GM18951 (cell line): ENCODE measurements around the gene BCAS4.

Source experiments
- POLR2A ChIP-seq: IDR thresholded peaks from 4 replicates; pipeline ENCODE4 v1.6.1; 2011; ENCODE audit warnings: mild to moderate bottlenecking; ENCODE audit not compliant: insufficient read length, insufficient read depth; ENCODE audit errors: extremely low read depth
- in situ Hi-C: fragments of 300-500 bp; cut with MboI; formaldehyde crosslinking; loops from one replicate; pipeline ENCODE4 v1.12.0; 2022; ENCODE audit warnings: low sequenced_read_pairs, mixed read lengths, inconsistent platforms; ENCODE audit not compliant: unreplicated experiment

The BCAS4 gene

DNA sequence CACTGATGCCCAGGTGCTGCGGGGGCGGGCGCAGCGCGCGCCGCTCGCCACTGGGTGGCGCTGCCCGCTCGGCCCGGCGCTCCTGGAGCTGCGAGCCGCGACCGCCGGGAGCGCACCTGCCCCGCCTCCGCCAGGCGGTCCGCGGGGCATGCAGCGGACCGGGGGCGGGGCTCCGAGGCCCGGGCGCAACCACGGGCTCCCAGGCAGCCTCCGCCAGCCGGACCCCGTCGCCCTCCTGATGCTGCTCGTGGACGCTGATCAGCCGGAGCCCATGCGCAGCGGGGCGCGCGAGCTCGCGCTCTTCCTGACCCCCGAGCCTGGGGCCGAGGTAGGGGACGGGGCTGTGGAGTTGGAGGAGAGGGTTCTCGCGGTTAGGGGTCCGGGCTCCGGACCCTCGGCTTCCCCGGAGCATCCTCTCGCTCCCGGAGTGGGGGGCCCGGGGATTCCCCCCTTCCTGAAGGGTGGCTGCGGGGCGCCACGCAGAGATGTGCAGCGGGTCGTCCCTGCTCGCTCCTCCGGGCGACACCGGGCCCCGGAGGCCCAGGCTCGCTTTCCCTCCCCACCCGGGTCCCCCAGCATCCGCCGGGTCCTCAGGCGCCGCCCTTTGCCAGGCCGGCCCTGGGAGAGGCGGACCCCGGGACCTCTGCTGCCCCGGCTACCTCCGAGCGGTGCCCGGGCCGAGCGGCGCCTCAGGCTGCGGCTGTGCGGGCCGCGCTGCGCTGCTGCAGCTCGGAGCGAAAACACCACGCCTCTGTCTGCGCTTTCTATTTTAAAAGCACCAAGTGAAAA, at the start of gene BCAS4:
BCAS4 (plus strand) TSS at position 216 of the 789 bp plus-strand sequence; CDS start at position 239, 23 bp downstream.
- in situ Hi-C loops: loop anchor here (25.0 kb wide), 1 partner anchor 517 kb away; no protein-coding TSS in a partner anchor

GRCh38 chr20:50745634-50746137, 49.2 kb upstream of the BCAS4 start:
- in situ Hi-C loops: no loop called here
- no peak for TF ChIP-seq POLR2A

More for the DNA sequence above, at the start of gene BCAS4:
- TF ChIP-seq POLR2A: peak; percentile 80

GRCh38 chr20:50746138-50746940, 48.5 kb upstream of the BCAS4 start:
- no peak for TF ChIP-seq POLR2A
- in situ Hi-C loops: no loop called here

DNA sequence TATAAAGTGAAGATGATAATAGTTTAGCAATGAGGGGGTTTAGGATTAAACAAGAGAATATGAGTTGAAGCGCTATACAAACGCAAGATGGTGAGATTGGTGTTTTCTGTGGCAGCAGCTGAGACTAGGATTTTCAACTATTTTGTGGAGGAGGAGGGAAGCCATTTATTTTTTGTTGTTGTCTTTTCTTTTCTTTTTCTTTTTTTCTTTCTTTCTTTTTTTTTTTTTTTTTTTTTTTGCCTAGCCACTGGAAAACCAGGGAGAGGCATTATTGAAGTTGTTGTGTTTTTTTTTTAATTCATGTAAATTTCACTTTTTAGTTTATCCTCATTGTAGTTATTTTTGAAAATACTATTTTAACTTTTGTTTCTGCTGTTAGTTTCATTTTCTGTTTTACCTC, 47.6 kb upstream of the BCAS4 start:
- TF ChIP-seq POLR2A: no peak
- in situ Hi-C loops: no loop called here

DNA sequence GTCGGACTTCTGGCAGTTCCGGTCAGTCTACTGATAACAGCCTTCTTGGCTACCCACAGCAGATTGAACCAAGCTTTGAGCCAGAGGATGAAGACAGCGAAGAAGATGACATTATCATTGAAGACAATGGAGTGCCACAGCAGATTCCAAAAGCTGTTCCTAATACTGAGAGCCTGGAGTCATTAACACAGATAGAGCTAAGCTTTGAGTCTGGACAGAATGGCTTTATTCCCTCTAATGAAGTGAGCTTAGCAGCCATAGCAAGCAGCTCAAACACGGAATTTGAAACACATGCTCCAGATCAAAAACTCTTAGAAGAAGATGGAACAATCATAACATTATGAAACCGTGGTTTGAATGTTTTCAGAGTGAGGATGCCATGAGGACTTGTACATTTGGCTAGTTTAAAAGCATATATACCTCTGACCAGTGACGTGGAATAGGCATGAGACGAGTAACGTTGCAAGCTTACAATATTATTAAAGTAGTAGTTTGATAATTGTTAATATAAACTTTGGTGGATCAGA, 44.7 kb upstream of the BCAS4 start:
- in situ Hi-C loops: no loop called here
- no peak for TF ChIP-seq POLR2A

- in situ Hi-C loops: no loop called here
- no peak for TF ChIP-seq POLR2A
These were observed 41.7 kb upstream of the BCAS4 start for GRCh38 chr20:50753152-50753551.

GRCh38 chr20:50754420-50754819, 40.4 kb upstream of the BCAS4 start:
- in situ Hi-C loops: no loop called here
- TF ChIP-seq POLR2A: no peak

DNA sequence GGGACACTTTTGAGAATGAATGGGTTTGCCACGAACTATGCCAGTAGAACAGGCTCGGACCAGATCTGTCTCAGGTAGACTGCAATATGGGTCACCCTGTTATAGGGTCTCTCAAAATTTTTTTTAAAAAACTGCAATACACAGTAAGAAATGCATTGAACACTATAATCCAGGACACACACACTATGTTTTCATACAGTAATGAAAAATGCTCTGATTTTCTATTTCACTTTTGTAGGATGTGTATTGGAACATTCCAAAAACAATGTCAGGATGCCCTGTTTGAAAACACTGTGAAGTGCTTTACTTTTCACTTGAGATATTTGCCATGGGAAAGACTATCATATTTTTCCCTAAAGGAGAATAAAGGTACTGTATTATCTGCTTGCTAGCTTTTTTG, 38.4 kb upstream of the BCAS4 start:
- TF ChIP-seq POLR2A: no peak
- in situ Hi-C loops: no loop called here

DNA sequence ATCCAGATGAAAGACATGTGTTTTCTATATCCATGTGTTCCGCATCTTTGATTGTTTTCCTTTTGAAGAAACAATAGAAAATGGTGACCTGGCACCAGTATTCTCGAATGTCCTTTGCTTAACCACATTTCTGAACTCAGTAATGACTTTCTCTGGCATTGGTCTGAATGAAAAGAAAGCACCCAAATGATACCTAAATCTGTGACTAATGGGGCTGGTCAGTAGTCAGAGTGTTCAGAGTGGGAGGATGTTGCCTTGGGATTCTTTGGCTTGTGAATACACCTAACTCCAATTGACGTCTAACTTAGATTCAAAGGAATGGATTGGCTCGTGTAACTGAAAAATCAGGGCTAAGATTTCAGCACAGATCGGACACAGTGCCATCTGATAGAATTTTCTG, 36.4 kb upstream of the BCAS4 start:
- in situ Hi-C loops: no loop called here
- no peak for TF ChIP-seq POLR2A

- in situ Hi-C loops: no loop called here
These were observed 35.9 kb upstream of the BCAS4 start for GRCh38 chr20:50758992-50759391.

DNA sequence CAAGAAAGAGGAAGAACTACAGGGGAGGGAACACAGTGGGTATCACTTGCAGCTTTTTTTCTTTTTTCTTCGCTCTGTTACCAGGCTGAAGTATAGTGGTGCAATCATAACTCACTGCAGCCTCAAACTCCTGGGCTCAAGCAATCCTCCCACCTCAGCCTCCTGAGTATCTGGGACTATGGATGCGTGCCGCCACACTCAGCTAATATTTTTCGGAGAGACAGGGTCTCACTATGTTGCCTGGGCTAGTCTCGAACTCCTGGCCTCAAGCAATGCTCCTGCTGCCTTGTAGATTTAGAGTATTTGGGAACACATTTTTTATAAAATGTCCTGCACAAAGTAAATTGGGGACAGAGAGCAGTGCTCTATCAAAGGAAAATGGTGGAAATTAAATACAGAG, 35.2 kb upstream of the BCAS4 start:
- TF ChIP-seq POLR2A: no peak
- in situ Hi-C loops: no loop called here

More at GRCh38 chr20:50758992-50759391, 35.9 kb upstream of the BCAS4 start:
- no peak for TF ChIP-seq POLR2A

DNA sequence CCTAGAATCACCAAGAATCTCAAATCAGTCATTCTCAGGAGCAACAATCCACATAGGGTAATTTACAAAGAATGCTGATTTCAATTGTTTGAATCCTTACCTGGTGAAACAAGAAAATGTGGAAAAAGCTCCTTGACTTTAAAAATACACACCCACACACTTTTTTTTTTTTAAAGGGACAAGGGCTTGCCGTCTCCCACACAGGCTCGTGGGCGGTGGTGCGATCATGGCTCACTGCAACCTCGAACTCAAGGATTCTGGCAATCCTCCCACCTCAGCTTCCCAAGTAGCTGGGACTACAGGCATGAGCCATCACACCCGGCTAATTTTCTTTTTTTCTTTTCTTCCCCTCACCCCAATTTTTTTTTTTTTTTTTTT, 32.8 kb upstream of the BCAS4 start:
- in situ Hi-C loops: no loop called here

More for the DNA sequence above, 32.8 kb upstream of the BCAS4 start:
- TF ChIP-seq POLR2A: no peak
